Measurements from ENCODE around the gene E2F1.

Gene E2F1

DNA sequence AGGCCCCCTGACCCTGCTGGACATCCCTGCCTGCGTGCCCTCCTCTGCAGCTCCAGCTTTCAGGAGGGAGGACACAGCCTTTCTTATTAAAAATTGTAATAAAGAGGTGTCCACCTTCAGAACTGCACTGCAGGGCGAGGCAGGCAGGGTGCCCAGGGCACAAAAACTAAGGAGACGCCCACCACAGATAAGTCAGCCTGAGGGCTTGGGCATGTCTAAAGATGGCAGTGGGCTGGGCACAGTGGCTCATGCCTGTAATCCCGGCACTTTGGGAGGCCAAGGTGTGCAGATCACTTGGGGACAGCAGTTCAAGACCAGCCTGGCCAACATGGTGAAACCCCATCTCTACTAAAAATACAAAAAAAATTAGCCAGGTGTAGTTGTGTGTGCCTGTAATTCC lies 31.0 kb downstream of the E2F1 start:
- no peaks in the 10 kb centered on the region for H3K27me3 ChIP-seq (replicated peaks; ENCODE audit: insufficient read depth, low read length)
- no peaks in the 10 kb centered on the region for H3K9me3 ChIP-seq (replicated peaks; ENCODE audit: insufficient read depth, low read length)
- no peaks in the 10 kb centered on the region for H4K20me1 ChIP-seq (ENCODE audit: insufficient read depth, low read length)
- peaks cover 3% of the 10 kb centered on the region; the same call in 1 of the 2 replicates for H3K4me1 ChIP-seq (ENCODE audit: low read length)
- no peak overlapping the region for H3K4me3 ChIP-seq (ENCODE audit: low read length)
- no peaks in the 10 kb centered on the region for H3K9me2 ChIP-seq (replicated peaks; ENCODE audit: insufficient read depth, low read length)
- H3K79me2 ChIP-seq (ENCODE audit: low read length): no peaks in the 10 kb centered on the region
- no peaks in the 10 kb centered on the region; the same call in 1 of the 2 replicates for H3F3A ChIP-seq (ENCODE audit: insufficient read depth, low read length)
- no peak for DNase-seq
- no peak overlapping the region for H2AFZ ChIP-seq (ENCODE audit: low read length)
- no peaks in the 10 kb centered on the region for H3K36me3 ChIP-seq (replicated peaks; ENCODE audit: insufficient read depth, low read length)
- TF ChIP-seq EZH2 (optimal IDR thresholded peaks at IDR 0.05; ENCODE audit: low read depth, low read length): no peak
- no peak for TF ChIP-seq CTCF (IDR thresholded peaks at IDR 0.05; ENCODE audit: low read length)
- TF ChIP-seq EZH2phosphoT487 (IDR thresholded peaks at IDR 0.05; ENCODE audit: low read length): no peak
- no peak overlapping the region for H3K9ac ChIP-seq (ENCODE audit: low read length)
- no peak overlapping the region for H3K4me2 ChIP-seq (ENCODE audit: low read depth, low read length)
- no peak overlapping the region for H3K27ac ChIP-seq (ENCODE audit: low read length)

GRCh38 chr20:33654680-33655161 lies 31.5 kb downstream of the E2F1 start:
- Histone ChIP-seq H4K20me1 (ENCODE audit: insufficient read depth, low read length) (no peaks in the 10 kb centered on the region), H3K9ac (ENCODE audit: low read length) (no peak overlapping the region), H3K4me1 (ENCODE audit: low read length) (peaks cover 3% of the 10 kb centered on the region; the same call in 1 of the 2 replicates), H3K4me2 (ENCODE audit: low read depth, low read length) (no peak overlapping the region), H3K79me2 (ENCODE audit: low read length) (no peaks in the 10 kb centered on the region), H3K27me3 (replicated peaks; ENCODE audit: insufficient read depth, low read length) (no peaks in the 10 kb centered on the region), H3K27ac (ENCODE audit: low read length) (no peak overlapping the region), H3F3A (ENCODE audit: insufficient read depth, low read length) (no peaks in the 10 kb centered on the region; the same call in 1 of the 2 replicates), H2AFZ (ENCODE audit: low read length) (no peak overlapping the region), H3K9me2 (replicated peaks; ENCODE audit: insufficient read depth, low read length) (no peaks in the 10 kb centered on the region), H3K36me3 (replicated peaks; ENCODE audit: insufficient read depth, low read length) (no peaks in the 10 kb centered on the region), H3K9me3 (replicated peaks; ENCODE audit: insufficient read depth, low read length) (no peaks in the 10 kb centered on the region), H3K4me3 (ENCODE audit: low read length) (no peak overlapping the region)
- no peak for DNase-seq
- no peak for TF ChIP-seq CTCF (IDR thresholded peaks at IDR 0.05; ENCODE audit: low read length)
- no peak for TF ChIP-seq EZH2phosphoT487 (IDR thresholded peaks at IDR 0.05; ENCODE audit: low read length)
- TF ChIP-seq EZH2 (optimal IDR thresholded peaks at IDR 0.05; ENCODE audit: low read depth, low read length): no peak

GRCh38 chr20:33653900-33654596 lies 32.1 kb downstream of the E2F1 start:
- H4K20me1 ChIP-seq (ENCODE audit: insufficient read depth, low read length): no peaks in the 10 kb centered on the region
- H3K27me3 ChIP-seq (replicated peaks; ENCODE audit: insufficient read depth, low read length): no peaks in the 10 kb centered on the region
- no peak overlapping the region for H3K9ac ChIP-seq (ENCODE audit: low read length)
- no peak for TF ChIP-seq EZH2phosphoT487 (IDR thresholded peaks at IDR 0.05; ENCODE audit: low read length)
- TF ChIP-seq EZH2 (optimal IDR thresholded peaks at IDR 0.05; ENCODE audit: low read depth, low read length): no peak
- no peak for TF ChIP-seq CTCF (IDR thresholded peaks at IDR 0.05; ENCODE audit: low read length)
- H3K9me3 ChIP-seq (replicated peaks; ENCODE audit: insufficient read depth, low read length): no peaks in the 10 kb centered on the region
- no peak overlapping the region for H3K27ac ChIP-seq (ENCODE audit: low read length)
- H3K4me3 ChIP-seq (ENCODE audit: low read length): no peak overlapping the region
- H3K4me2 ChIP-seq (ENCODE audit: low read depth, low read length): no peak overlapping the region
- no peak overlapping the region for H2AFZ ChIP-seq (ENCODE audit: low read length)
- peaks cover 4% of the 10 kb centered on the region; the same call in 1 of the 2 replicates for H3K4me1 ChIP-seq (ENCODE audit: low read length)
- DNase-seq: no peak
- H3K36me3 ChIP-seq (replicated peaks; ENCODE audit: insufficient read depth, low read length): no peaks in the 10 kb centered on the region
- H3K79me2 ChIP-seq (ENCODE audit: low read length): no peaks in the 10 kb centered on the region
- no peaks in the 10 kb centered on the region for H3K9me2 ChIP-seq (replicated peaks; ENCODE audit: insufficient read depth, low read length)
- peaks cover under 1% of the 10 kb centered on the region; the same call in 1 of the 2 replicates for H3F3A ChIP-seq (ENCODE audit: insufficient read depth, low read length)
